ENCODE results near the gene PAK5.

- TF ChIP-seq, protein P1, sequence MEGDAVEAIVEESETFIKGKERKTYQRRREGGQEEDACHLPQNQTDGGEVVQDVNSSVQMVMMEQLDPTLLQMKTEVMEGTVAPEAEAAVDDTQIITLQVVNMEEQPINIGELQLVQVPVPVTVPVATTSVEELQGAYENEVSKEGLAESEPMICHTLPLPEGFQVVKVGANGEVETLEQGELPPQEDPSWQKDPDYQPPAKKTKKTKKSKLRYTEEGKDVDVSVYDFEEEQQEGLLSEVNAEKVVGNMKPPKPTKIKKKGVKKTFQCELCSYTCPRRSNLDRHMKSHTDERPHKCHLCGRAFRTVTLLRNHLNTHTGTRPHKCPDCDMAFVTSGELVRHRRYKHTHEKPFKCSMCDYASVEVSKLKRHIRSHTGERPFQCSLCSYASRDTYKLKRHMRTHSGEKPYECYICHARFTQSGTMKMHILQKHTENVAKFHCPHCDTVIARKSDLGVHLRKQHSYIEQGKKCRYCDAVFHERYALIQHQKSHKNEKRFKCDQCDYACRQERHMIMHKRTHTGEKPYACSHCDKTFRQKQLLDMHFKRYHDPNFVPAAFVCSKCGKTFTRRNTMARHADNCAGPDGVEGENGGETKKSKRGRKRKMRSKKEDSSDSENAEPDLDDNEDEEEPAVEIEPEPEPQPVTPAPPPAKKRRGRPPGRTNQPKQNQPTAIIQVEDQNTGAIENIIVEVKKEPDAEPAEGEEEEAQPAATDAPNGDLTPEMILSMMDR (IDR thresholded peaks at IDR 0.05): no peak
- TF ChIP-seq REST (IDR thresholded peaks at IDR 0.05; ENCODE audit: insufficient read depth in 1 of 2, low read depth in 2 of 2, low read length in 1 of 2): no peak
- TF ChIP-seq POLR2AphosphoS5 (IDR thresholded peaks at IDR 0.05; ENCODE audit: low read depth, low read length): no peak
- TF ChIP-seq TCF7L2 (IDR thresholded peaks at IDR 0.05; ENCODE audit: low read depth, low read length): no peak
- TF ChIP-seq SIN3A (IDR thresholded peaks at IDR 0.05; ENCODE audit: borderline replicate concordance, insufficient read depth, low read depth, low read length): no peak
These were observed 211.7 kb downstream of the PAK5 start for GRCh38 chr20:9627219-9627618.

All from Panc1 (cell line).